Mesenteric fat pad (tissue), 1 donor: ENCODE results near the gene ACOT11. TPM values are rescaled to one million over a fixed set of nuclear protein-coding genes. Genes with fewer than 3 reads are reported as not detected.

Source experiments
- DNase-seq: peaks from one replicate; pipeline ENCODE4 v3.0.0-alpha.2; 2020; ENCODE audit warnings: low spot score
- total RNA-seq: library from RNA; stranded (reverse); fragmentation: NEBNext Ultra II Directional; extraction: Animal tissue kit (Norgen Biotek cat#: 25700); gene quantifications from one replicate; pipeline ENCODE4 v1.2.1, GENCODE V29; 2021
- donor health status: DM: yes; HTN: yes; CAD: no.

Gene ACOT11
- total RNA-seq, 1 donor from 2014 or later = 3.6 TPM

DNA sequence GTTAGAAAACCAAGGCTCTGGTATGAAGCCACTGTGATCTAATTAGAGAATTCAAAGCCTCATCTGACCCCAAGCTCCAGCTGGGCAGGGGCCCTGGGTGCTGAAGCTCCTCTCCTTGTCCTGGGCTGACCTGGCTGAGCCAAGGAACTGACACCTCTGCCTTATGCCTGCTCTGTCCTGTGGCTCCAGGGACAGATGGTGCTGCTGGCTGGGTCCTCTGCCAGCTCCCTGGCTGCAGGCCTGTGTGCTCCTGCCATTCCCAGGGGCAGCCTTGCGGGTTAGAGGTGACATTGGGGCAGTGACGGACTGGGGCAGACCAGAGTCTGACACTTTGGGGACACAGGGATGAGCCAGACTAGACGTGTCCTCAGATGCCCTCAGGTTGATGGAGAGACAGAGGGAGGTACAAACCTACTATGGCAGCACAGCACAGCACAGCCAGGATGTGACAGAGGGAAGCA is 11.8 kb downstream of the ACOT11 start:
- peak; percentile 75 for DNase-seq

DNA sequence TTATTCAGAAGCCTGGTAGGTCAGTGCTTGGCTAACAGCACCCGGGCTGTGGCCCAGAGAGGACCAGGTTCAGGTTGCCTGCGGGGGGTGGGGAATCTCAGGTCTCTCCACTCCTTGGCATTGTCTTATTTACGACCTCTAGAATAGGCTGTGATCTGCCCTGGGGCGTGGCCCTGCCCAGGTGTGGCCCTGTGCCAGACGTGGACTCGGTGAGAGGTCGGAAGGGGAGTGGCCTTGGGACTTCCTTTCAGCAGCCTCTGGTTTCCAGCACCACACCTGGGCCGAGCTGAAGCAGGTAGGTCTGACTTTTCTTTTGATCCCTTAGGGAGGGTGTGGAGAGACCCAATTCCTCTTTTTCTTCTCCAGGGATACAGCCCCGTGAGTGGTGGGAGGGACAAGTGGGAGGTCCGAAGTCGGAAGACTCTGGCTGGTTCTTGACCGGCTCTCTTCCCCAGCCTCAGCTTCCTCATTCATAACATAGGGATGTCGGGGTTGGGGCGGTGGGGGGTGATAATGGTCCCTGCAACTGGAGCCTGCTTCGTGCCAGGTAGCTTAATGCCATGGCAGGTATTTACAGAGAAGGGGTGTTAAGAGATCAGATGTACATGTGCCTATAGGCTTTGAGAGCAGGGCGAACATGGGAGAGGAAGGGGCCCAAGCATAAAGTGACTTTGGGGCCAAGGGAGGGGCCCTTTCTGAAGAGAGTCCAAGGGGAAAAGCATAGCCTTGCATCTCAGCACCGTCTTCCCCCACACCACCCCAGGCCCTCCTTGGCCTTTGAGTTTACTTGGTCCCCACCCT is 16.5 kb downstream of the ACOT11 start:
- no peak for DNase-seq

DNA sequence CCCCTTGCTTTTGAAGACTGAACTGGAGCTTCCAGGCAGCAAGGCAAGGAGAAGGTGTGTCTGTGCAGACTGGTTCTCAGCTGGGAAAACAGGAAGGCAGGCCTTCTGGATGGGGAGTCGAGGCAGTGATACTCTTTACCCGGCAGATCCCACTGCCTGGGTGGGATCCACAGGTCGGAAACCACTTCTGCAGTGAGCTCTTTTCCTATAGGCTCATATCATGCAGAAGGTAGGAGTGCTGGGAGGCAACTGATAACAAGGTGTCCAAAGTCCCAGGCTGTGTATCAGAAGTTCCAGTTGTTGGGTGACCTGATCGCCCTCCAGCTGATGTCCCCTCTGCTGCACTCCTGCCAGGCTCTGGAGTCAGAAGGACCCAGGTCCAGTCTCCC is 17.1 kb downstream of the ACOT11 start:
- no peak for DNase-seq

DNA sequence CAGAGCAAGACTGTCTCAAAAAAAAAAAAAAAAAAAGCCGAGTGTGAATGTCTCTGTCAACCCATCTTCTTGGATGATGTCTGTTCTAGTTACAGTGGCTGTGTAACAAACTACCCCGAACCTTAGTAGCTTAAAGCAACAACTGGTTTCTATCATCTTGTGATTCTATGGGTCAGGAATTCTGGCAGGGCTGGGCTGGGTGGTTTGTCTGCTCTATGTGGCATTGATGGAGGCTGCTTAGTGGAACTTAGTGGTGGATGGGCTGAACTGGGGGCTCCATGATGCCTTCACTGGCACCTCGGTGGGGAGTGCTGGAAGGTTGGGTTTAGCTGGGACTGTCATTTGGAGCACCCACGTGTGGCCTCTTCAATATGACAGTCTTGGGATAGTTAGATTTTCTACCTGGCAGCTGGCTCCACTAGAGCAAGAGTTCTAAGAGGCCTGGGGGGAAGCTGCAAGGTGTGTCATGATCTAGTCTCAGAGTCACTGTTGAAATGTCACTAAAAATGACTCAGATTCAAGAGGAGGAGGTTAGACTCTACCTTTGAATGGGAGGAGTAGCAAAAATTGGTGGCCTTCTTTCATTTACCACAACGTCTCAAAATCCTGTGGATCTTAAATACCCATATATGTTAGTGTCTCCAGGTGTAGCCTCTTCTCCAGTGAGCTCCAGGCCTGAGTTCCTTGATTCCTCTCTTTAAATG is 18.6 kb downstream of the ACOT11 start:
- no peak for DNase-seq

DNA sequence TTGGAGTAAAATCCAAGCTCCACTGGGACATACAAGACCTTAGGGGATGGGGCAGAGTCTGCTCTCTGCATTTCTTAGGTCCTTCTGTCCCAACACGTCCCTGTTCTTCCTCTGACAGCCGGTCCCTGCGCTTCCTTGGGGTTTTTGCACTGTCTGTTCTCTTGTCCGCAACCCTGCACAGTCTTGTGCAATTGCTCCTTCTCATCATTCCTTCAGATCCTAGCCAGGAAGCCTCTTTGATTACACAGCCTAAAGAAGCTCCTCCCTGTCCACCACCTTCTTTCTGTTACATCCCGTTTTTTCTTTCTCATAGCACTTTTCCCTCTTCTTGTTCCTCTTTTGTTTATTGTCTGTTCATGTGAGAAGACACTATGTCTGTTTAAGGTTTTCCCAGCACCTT is 19.9 kb downstream of the ACOT11 start:
- DNase-seq = no peak

DNA sequence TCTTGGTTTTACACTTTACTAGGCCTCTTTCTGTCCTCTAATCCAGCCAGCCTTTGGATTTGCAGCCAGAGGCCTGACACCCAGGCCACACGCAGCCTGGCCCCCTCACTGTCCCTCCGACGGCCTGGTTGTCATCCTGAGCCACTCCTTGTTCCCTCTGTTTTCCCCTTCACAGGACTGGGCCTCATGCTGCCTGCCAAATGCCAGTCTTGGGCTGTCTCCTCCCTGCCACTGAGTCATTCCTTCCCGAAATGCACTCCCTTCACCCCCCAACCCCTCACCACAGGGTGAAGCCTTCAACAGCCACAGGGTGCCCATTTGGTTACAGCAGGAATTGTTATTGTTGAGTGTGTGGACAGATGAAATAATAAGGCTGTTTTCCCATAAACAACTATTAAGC is 21.3 kb downstream of the ACOT11 start:
- DNase-seq = no peak

DNA sequence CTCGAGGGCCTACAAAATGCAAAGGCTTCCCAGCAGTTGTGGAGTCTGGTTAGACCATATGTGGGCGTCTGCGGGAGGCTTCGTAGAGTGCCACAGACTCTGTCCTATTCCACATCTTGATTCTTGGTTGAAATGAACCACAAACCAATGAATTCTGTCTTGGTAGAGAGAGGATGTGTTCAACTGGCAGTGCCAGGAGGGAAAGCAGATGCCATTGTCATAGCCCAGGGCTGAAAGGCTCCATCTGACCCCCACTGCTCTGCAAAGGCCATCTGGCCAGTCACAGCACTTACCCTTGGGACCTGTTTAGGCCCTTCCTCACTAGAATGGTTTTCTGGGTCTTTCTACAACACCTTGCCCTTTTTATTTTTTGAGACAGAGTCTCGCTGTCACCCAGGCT is 22.1 kb downstream of the ACOT11 start:
- DNase-seq = no peak

DNA sequence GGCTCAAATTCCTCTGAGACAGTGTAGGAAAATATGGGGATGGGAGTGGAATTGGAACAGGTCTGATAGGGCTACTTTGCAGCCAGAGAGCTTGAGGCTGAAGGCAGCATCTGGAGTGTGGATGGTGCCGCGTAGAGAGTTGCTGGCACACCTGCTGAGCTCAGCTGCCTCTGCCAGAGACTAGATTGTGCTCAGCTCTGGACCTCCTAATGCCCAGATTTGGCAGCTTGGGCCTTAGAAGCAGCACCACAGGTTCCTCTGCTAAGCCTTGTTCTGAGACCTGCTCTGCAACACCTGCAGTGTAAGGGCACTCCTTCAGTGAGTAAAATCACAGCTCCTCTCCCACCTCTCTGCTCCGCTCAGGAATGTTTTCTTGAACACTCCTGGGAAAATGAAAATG is 23.3 kb downstream of the ACOT11 start:
- no peak for DNase-seq

DNA sequence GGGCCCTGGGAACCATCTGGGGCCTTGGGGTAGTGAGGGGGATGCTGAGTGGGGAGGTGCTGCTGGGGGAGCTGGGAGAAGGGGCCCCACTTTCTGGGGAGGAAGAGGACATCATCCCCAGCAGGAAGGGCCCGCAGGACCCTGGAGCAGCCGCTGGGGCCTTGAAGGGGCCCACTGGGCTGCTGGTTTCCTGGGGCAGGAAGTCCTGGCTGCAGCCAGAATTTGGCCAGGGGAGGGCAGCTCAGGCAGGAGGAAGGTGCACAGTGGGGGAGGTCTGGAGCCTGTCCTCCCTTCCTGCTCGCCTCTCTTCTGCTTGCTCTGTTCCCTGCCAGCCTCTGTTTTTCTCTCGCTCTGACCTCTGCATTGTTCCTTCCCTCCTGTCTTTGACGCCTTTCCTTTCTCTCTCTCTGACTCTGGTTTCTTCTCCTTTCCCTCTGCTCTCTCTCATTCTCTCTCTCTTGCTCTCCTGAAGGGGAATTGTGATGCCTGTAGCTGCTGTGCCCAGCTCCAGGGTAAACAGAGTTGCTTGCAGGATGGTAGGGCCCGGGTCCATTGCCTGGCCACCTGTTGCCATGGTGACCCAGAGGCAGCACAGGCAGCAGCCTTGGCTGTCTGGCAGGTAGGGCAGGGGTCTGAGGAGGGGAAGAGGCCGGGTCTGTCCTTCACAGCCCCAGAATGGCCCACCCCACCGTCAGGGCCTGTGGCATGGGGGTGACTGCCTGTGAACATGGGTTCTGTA is 23.9 kb downstream of the ACOT11 start:
- DNase-seq = no peak

DNA sequence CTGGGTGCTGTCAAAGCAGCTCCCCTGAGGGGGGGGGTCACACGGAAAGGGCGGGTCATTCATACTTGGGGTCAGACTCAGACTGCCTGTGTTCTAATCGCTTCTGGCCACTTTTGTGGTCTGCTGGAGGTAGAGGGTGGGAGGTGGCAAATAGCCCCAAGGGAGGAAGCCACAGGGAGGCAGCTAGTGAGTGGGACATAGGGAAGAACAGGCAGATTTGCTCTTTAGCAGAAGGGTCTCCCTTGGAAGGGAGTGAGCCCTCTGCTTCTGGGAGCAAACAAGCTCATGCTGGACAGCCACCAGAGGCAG is 24.5 kb downstream of the ACOT11 start:
- no peak for DNase-seq

DNA sequence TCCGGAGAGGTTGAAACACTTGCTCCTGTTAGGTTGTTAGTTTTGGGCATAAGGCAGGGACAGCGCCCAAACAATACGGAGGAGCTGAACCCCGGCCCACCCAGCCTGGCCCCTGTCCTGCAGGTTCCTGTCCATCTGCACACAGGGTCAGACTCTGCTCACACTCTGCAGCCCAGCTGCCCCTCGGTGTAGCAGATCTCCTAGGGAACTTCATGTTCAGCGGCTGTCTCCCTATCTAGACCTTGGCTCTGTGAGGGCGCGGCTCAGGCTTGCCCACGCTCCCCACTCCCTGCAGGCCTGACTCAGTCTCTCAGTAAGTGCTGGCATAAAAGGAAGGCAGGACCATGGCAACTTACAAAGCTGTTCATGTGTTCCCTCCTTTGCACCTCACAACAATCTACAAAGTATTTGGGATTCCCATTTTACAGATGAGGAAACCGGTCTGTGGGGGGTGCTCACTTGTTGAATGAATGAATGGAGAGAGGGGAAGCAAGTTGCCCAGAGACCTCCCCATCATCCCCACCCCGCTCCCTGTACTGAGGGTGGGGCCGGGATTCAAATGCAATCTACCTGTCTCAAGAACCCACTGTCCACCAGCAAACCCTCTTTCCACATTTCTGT is 26.2 kb downstream of the ACOT11 start:
- DNase-seq = no peak

DNA sequence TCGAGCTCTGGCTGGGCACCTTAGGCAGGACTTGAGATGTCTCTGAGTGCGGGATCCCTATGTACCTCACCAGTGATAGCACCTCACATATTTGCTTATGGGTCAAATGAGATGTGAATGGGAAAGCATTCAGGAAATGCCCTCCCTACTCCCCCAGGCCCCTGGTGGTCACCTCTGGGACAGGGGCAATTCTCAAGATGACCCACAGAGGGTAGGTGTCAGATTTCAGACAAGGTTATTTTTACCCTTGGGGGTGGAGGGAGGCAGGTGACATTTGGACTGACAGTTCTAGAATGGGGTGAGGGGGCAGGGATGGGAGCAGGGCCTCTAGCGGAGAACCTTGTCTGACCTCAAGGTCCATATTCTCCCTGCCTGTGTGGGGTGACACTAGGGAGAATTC is 27.1 kb downstream of the ACOT11 start:
- no peak for DNase-seq

DNA sequence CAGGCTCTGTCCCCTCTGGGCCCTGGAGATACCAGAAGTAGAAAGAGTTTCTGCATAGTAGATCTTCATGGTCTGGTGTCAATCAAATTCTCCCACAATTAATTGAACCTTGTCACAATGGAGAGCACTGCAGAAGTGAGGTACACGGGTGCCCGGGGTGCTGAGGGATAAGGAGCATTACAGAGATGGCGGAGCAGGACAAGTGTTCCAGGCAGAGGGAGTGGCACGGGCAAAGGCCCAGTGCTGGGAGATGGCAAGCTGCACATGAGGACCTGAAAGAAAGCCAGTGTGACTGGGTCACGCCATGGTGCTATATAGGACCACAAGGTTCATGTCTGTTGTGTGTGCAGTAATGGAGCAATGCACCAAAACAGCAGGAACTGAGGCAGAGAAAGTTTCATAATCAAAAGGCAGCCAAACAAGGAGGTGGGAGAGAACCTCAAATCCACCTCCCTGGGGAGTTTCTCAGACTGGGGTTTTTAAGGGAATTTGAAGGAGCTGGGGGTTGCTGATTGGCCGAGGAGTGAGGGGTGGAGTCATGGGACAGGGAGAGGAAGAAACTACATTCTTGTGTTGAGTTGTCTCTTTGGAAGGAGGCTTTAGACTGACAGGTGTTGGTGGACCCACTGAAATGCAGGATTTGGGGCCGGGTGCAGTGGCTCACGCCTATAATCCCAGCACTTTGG is 27.7 kb downstream of the ACOT11 start:
- DNase-seq = no peak

DNA sequence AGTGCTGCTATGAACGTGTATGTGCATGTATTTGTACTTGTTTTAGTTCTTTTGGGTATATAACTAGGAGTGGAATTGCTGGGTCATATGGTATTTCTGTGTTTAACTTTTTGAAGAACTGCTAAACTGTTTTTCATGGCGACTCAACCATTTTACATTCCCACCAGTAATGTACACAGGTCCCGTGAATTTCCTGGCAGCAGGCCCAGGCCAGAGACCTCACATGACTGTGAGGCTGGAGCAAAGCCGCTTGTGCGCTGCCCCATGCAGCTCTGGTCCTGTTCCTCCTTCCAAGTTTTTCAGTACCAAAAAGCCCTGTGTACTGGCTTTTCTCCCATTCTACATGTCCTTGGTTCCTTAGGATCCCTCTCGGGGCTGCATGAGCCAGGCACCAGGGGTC is 29.6 kb downstream of the ACOT11 start:
- DNase-seq = no peak

DNA sequence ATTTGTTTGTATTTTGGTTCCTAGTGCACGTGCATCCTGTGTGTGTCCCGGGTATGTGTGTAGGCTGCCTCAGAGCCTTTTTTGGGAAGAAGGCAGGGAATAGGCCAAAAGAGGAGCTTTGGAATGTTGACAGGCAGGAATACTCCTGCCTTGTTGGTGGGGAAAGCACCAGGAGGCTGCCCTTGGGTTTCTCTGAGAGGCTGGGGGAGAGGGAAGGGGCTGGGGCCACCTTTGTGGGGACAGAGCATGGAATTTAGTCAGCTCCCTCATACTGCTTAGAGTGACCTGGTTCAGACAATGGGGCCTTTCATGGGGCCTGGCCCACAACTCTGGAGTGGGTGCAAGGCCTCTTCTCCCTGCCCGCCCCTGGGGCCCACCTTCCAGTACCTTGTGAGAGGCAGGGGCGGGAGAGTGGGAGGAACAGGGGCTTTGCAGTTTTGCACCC is 31.3 kb downstream of the ACOT11 start:
- no peak for DNase-seq

DNA sequence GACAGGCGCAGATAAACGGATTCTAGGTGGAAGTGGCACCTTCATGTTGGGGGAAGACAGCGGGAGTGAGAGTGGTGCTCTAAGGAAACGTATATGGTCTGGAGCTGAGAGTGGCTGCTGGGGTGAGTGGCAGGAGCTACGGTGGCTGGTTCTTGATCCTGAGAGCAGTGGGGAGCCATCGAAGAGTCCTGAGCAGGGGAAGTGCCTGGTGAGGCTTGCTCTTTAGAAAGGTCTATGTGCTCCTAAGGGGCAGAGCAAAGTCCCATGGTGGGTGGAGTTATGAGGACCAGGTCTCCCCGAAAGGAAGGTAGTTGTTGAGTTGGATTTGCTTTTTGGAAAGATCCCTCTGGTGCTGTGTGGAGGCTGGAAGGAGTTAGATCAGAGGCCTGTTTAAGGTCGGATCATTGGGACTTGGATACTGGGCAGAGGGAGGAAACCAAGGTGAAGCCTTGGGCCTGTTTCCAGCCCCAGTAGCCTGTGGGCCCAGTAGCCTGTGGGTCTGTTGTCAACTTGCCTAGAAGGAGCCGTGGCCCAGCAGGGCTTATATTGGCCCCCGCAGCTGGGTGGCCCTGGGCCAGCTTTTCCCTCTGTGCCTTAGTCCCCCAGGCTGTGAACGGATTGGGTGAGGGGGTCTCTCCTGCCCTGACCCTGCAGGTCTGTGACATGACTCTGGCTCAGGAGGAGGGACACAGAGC is 33.0 kb downstream of the ACOT11 start:
- DNase-seq = no peak

DNA sequence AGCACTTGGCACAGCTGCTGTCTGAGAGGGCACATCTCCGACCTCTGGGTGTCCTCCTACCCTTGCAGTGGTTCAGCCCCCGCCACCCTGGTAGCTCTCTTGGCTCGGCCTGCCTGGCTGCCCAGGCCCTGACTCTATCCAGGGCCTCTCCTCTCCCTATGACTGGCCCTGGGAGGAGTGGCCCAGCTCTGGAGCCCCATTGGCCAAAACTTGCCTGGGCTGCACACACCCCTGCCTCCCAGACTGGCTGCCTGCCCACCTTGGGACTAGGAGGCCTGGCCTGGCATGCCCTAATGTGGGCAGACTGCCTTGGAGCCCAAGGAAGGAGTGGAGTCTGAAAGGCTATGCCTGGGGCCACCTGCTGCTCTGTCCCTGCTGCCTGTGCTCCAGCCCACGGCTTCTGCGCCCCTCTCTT is 33.6 kb downstream of the ACOT11 start:
- DNase-seq = no peak

DNA sequence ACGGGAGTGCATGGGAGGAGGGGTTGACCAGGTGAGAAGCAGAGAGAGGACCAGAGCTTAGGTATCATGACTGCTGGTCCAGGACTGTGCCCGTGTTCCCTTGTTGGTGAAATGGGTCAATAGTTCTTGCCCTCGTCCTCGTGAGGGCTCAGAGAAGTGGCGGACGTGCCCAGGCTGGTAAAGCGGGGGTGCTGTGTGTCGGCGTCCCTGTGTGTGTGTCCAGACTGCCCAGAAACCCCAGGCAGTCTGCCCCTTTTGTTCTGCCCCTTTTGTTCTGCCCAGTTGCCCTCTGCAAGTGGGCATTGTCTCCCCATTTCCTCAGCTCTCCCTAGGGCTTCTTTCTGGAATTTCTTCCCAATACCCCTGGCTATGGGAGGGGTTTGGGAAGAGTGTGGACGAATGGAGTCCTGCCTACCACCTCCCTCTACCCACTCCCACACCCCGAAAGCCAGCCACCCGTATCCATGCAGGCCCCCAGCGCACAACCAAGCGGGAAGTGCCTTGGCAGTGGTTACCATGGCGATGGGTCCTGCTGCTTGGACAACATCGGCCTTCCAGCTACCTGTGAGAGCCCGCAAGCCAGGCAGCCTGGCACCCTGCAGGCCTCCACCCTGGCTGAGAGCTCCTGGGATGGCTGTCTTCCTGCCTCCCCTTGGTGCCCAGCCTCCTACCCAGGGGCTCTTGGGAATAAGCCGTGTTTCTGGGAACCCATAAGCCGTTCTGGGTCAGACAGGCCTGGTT is 34.7 kb downstream of the ACOT11 start:
- no peak for DNase-seq

DNA sequence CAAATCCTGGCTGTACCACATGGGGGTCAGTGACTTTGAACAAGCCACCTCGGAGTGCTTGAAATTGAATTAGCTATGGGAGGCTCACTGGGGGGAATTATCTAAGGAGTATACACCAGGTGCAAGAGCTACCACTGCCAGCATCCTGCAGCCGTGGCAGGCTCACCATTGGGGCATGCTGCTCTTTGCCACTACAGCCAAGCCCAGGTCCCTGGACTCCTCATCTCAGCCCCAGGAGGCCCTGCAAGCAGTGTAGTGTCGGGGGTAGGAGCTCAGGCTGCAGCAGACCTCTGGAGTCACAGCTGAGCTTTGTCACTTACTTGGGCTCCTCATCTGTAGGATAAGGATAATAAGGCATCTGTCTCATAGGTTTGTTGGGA is 35.3 kb downstream of the ACOT11 start:
- DNase-seq = no peak

DNA sequence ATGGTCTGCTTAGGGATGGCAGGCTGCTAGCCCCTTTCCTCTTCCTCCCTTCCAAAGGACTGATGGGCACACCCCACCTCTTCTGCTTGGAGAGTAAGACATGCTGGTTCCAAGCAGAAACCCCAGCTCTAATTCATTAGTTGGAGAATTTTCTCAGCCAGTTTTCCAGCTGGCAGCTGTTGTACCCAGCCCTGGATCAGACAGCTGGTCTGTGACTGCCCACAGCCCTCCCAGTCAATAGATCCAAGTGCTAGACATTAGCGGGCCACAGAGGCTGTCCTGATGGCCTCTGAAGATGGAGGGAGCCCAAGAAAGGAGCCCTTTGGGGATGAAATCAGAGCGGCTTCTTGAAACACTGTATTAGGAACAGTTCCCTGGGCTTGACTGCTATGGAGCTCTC is 35.8 kb downstream of the ACOT11 start:
- DNase-seq = no peak
